GM12892 (cell line): Measurements from ENCODE around the gene RGPD5. TPM values are rescaled to one million over a fixed set of nuclear protein-coding genes. Genes with fewer than 3 reads are reported as not detected.
"Not testable (repeated sequence)": the region's sequence is repeated elsewhere in the genome, so short reads cannot be mapped to it uniquely, and the experiment has no call there.

ENCODE experiments used
- DNase-seq: peaks from one replicate; pipeline ENCODE4 v3.0.0; 2011; ENCODE audit not compliant: insufficient read length
- FAIRE-seq: peaks from 2 replicates; lab custom pipeline; 2011; peaks lifted over from hg19 to GRCh38; lab: Jason Lieb, UNC
- polyA plus RNA-seq: library from polyadenylated mRNA; unstranded; fragments of >200 nt; gene quantifications from one replicate; pipeline ENCODE4 v1.2.1, GENCODE V29; 2012; ENCODE audit warnings: missing spikeins, inconsistent platforms; ENCODE audit not compliant: missing spikeins

RGPD5 gene
- 13.4 TPM for polyA plus RNA-seq

- not testable (repeated sequence) for DNase-seq, FAIRE-seq
Measured at GRCh38 chr2:109794074-109794737, at the start of gene RGPD5. RGPD5 (plus strand) TSS chr2:109794305; CDS start chr2:109794466, 161 bp downstream.

GRCh38 chr2:109751572-109751971, 42.5 kb upstream of the RGPD5 start:
- not testable (repeated sequence) for FAIRE-seq, DNase-seq

GRCh38 chr2:109757163-109757824, 36.8 kb upstream of the RGPD5 start:
- FAIRE-seq, DNase-seq: not testable (repeated sequence)

- FAIRE-seq, DNase-seq: not testable (repeated sequence)
Measured at GRCh38 chr2:109760265-109761042, 33.7 kb upstream of the RGPD5 start.

GRCh38 chr2:109761043-109761454, 33.1 kb upstream of the RGPD5 start:
- not testable (repeated sequence) for DNase-seq, FAIRE-seq

- not testable (repeated sequence) for FAIRE-seq
Measured at GRCh38 chr2:109761976-109762375, 32.1 kb upstream of the RGPD5 start.

GRCh38 chr2:109766074-109766473, 28.0 kb upstream of the RGPD5 start:
- not testable (repeated sequence) for DNase-seq, FAIRE-seq

More at GRCh38 chr2:109761976-109762375, 32.1 kb upstream of the RGPD5 start:
- DNase-seq = not testable (repeated sequence)

- FAIRE-seq = not testable (repeated sequence)
Measured at GRCh38 chr2:109766886-109767578, 27.1 kb upstream of the RGPD5 start.

GRCh38 chr2:109768934-109769333, 25.2 kb upstream of the RGPD5 start:
- not testable (repeated sequence) for FAIRE-seq, DNase-seq

More at GRCh38 chr2:109766886-109767578, 27.1 kb upstream of the RGPD5 start:
- DNase-seq = not testable (repeated sequence)

- not testable (repeated sequence) for DNase-seq, FAIRE-seq
Measured at GRCh38 chr2:109779118-109779517, 15.0 kb upstream of the RGPD5 start.

- not testable (repeated sequence) for DNase-seq, FAIRE-seq
Measured at GRCh38 chr2:109781147-109781816, 12.8 kb upstream of the RGPD5 start.

- DNase-seq, FAIRE-seq: not testable (repeated sequence)
Measured at GRCh38 chr2:109782446-109782993, 11.6 kb upstream of the RGPD5 start.

- not testable (repeated sequence) for FAIRE-seq, DNase-seq
Measured at GRCh38 chr2:109791530-109792279, 2.4 kb upstream of the RGPD5 start.

- not testable (repeated sequence) for DNase-seq, FAIRE-seq
Measured at GRCh38 chr2:109792659-109793058, 1.4 kb upstream of the RGPD5 start.

- FAIRE-seq = peak; percentile 68
- DNase-seq = not testable (repeated sequence)
Measured at GRCh38 chr2:109871129-109871751, 77.1 kb downstream of the RGPD5 start.

- not testable (repeated sequence) for FAIRE-seq
Measured at GRCh38 chr2:109876625-109877024, 82.5 kb downstream of the RGPD5 start.

GRCh38 chr2:109882112-109882511, 88.0 kb downstream of the RGPD5 start:
- not testable (repeated sequence) for DNase-seq, FAIRE-seq

More at GRCh38 chr2:109876625-109877024, 82.5 kb downstream of the RGPD5 start:
- DNase-seq = not testable (repeated sequence)
